HEK293 (cell line): ENCODE measurements around the gene PSORS1C2.

ENCODE experiments used
- CTCF ChIA-PET: fragments of 350-600 bp; formaldehyde crosslinking; extraction: SDS; loops from one replicate; lab custom pipeline; 2021; ENCODE audit warnings: antibody characterized with exemption; lab: Yijun Ruan, JAX
- POLR2A ChIA-PET: fragments of 300-600 bp; formaldehyde crosslinking; extraction: SDS; loops from one replicate; lab custom pipeline; 2020; ENCODE audit warnings: antibody characterized with exemption, inconsistent platforms; lab: Yijun Ruan, JAX
- H3K27ac ChIP-seq: fragments of 200-500 bp; sonication (Bioruptor generic); 2 replicates; pipeline ENCODE4 v1.5.1; 2014; ENCODE audit warnings: low read depth, low read length, control low read depth, inconsistent platforms; ENCODE audit errors: extremely low read depth
- H3K36me3 ChIP-seq, 2 experiments: fragments of 200-500 bp in 1 of 2; sonication (Bioruptor generic) in 1 of 2; 1 replicate in 1 of 2; 2 replicates in 1 of 2; pipeline ENCODE4 v1.5.1; 2014 to 2017; ENCODE audit warnings: inconsistent platforms in 2 of 2, low read length in 2 of 2; ENCODE audit not compliant: control insufficient read depth in 2 of 2, insufficient read depth in 1 of 2
- H3K4me1 ChIP-seq: fragments of 200-500 bp; sonication (Bioruptor generic); 2 replicates; pipeline ENCODE4 v1.5.1; 2014; ENCODE audit warnings: mild to moderate bottlenecking, low read length, inconsistent platforms; ENCODE audit not compliant: control insufficient read depth, insufficient read depth
- H3K4me3 ChIP-seq: 2 replicates; pipeline ENCODE4 v1.5.1; 2011; ENCODE audit warnings: low read depth, mild to moderate bottlenecking, control low read depth, low read length, moderate library complexity
- H3K9me3 ChIP-seq: fragments of 200-500 bp; sonication (Bioruptor generic); 2 replicates; pipeline ENCODE4 v1.5.1; 2014; ENCODE audit warnings: low read depth, low read length, inconsistent platforms; ENCODE audit not compliant: control insufficient read depth, insufficient read depth
- BCL11B ChIP-seq: fragments of 450-650 bp; formaldehyde crosslinking; IDR thresholded peaks from 2 replicates; pipeline ENCODE4 v1.5.1; 2016; ENCODE audit warnings: low read depth, missing biosample characterization, missing genetic modification characterization
- EGR2 ChIP-seq: fragments of 450-650 bp; formaldehyde crosslinking; IDR thresholded peaks from 2 replicates; pipeline ENCODE4 v1.5.1; 2016; ENCODE audit warnings: low read depth, missing biosample characterization, missing genetic modification characterization
- HOXC10 ChIP-seq: sonication (generic); formaldehyde crosslinking; IDR thresholded peaks from 2 replicates; pipeline ENCODE4 v1.8.1; 2023; ENCODE audit warnings: mild to moderate bottlenecking, missing genetic modification reagents
- KLF1 ChIP-seq: fragments of 450-650 bp; formaldehyde crosslinking; IDR thresholded peaks from 2 replicates; pipeline ENCODE4 v1.5.1; 2016; ENCODE audit warnings: missing biosample characterization, missing genetic modification characterization
- KLF17 ChIP-seq: fragments of 450-650 bp; formaldehyde crosslinking; IDR thresholded peaks from 2 replicates; pipeline ENCODE4 v1.5.1; 2016; ENCODE audit warnings: missing biosample characterization, missing genetic modification characterization
- KLF8 ChIP-seq: fragments of 450-650 bp; formaldehyde crosslinking; IDR thresholded peaks from 2 replicates; pipeline ENCODE4 v1.5.1; 2016; ENCODE audit warnings: missing biosample characterization, missing genetic modification characterization
- MEIS1 ChIP-seq: sonication (generic); formaldehyde crosslinking; IDR thresholded peaks from 2 replicates; pipeline ENCODE4 v1.8.1; 2022; ENCODE audit warnings: missing genetic modification reagents, mild to moderate bottlenecking, borderline replicate concordance
- MZF1 ChIP-seq: fragments of 450-650 bp; formaldehyde crosslinking; IDR thresholded peaks from 2 replicates; pipeline ENCODE4 v1.5.1; 2017; ENCODE audit warnings: missing biosample characterization, missing genetic modification characterization, borderline replicate concordance
- PATZ1 ChIP-seq: fragments of 450-650 bp; formaldehyde crosslinking; IDR thresholded peaks from 2 replicates; pipeline ENCODE4 v1.5.1; 2016; ENCODE audit warnings: missing biosample characterization, missing genetic modification characterization
- SP7 ChIP-seq: fragments of 450-650 bp; formaldehyde crosslinking; IDR thresholded peaks from 2 replicates; pipeline ENCODE4 v1.5.1; 2016; ENCODE audit warnings: missing biosample characterization, missing genetic modification characterization
- WT1 ChIP-seq: fragments of 450-650 bp; formaldehyde crosslinking; IDR thresholded peaks from 2 replicates; pipeline ENCODE4 v1.5.1; 2016; ENCODE audit warnings: missing biosample characterization, missing genetic modification characterization
- ZBTB17 ChIP-seq: fragments of 450-650 bp; formaldehyde crosslinking; IDR thresholded peaks from 2 replicates; pipeline ENCODE4 v1.5.1; 2016; ENCODE audit warnings: missing biosample characterization, missing genetic modification characterization
- ZBTB20 ChIP-seq: fragments of 450-650 bp; formaldehyde crosslinking; IDR thresholded peaks from 2 replicates; pipeline ENCODE4 v1.5.1; 2016; ENCODE audit warnings: missing biosample characterization, missing genetic modification characterization
- ZFHX2 ChIP-seq: fragments of 450-650 bp; formaldehyde crosslinking; conservative IDR thresholded peaks from 2 replicates; pipeline ENCODE4 v1.5.1; 2016; ENCODE audit warnings: missing biosample characterization, missing genetic modification characterization
- ZFP69B ChIP-seq: fragments of 450-650 bp; formaldehyde crosslinking; IDR thresholded peaks from 2 replicates; pipeline ENCODE4 v1.5.1; 2016; ENCODE audit warnings: missing biosample characterization, missing genetic modification characterization
- ZIC2 ChIP-seq: fragments of 450-650 bp; formaldehyde crosslinking; IDR thresholded peaks from 2 replicates; pipeline ENCODE4 v1.5.1; 2016; ENCODE audit warnings: missing biosample characterization, missing genetic modification characterization
- ZNF10 ChIP-seq: fragments of 450-650 bp; formaldehyde crosslinking; IDR thresholded peaks from 2 replicates; pipeline ENCODE4 v1.5.1; 2017; ENCODE audit warnings: missing biosample characterization, missing genetic modification characterization
- ZNF114 ChIP-seq: fragments of 450-650 bp; formaldehyde crosslinking; IDR thresholded peaks from 2 replicates; pipeline ENCODE4 v1.5.0; 2017; ENCODE audit warnings: missing biosample characterization, missing genetic modification characterization
- ZNF184 ChIP-seq: fragments of 450-650 bp; IDR thresholded peaks from 2 replicates; pipeline ENCODE4 v1.5.1; 2018; ENCODE audit warnings: missing biosample characterization, mild to moderate bottlenecking, missing genetic modification characterization
- ZNF2 ChIP-seq: fragments of 450-650 bp; formaldehyde crosslinking; IDR thresholded peaks from 2 replicates; pipeline ENCODE4 v1.5.1; 2016; ENCODE audit warnings: missing biosample characterization, missing genetic modification characterization
- ZNF266 ChIP-seq: fragments of 450-650 bp; formaldehyde crosslinking; IDR thresholded peaks from 2 replicates; pipeline ENCODE4 v1.5.1; 2016; ENCODE audit warnings: missing biosample characterization, missing genetic modification characterization, low read depth
- ZNF350 ChIP-seq: fragments of 450-650 bp; formaldehyde crosslinking; IDR thresholded peaks from 2 replicates; pipeline ENCODE4 v1.5.0; 2017; ENCODE audit warnings: missing biosample characterization, mild to moderate bottlenecking, missing genetic modification characterization
- ZNF366 ChIP-seq: fragments of 450-650 bp; formaldehyde crosslinking; conservative IDR thresholded peaks from 2 replicates; pipeline ENCODE4 v1.5.1; 2016; ENCODE audit warnings: missing biosample characterization, missing genetic modification characterization
- ZNF610 ChIP-seq: fragments of 450-650 bp; formaldehyde crosslinking; IDR thresholded peaks from 2 replicates; pipeline ENCODE4 v1.5.1; 2016; ENCODE audit warnings: missing biosample characterization, missing genetic modification characterization, borderline replicate concordance
- ZNF660 ChIP-seq: fragments of 450-650 bp; IDR thresholded peaks from 2 replicates; pipeline ENCODE4 v1.5.1; 2018; ENCODE audit warnings: missing biosample characterization, mild to moderate bottlenecking, missing genetic modification characterization
- ZNF76 ChIP-seq: fragments of 450-650 bp; formaldehyde crosslinking; IDR thresholded peaks from 2 replicates; pipeline ENCODE4; 2016; ENCODE audit warnings: low read depth, missing biosample characterization, missing genetic modification characterization, borderline replicate concordance
- ZSCAN23 ChIP-seq: fragments of 450-650 bp; formaldehyde crosslinking; IDR thresholded peaks from 2 replicates; pipeline ENCODE4 v1.5.1; 2016; ENCODE audit warnings: missing biosample characterization, missing genetic modification characterization
- ZSCAN5A ChIP-seq: fragments of 450-650 bp; formaldehyde crosslinking; IDR thresholded peaks from 2 replicates; pipeline ENCODE4 v1.5.1; 2016; ENCODE audit warnings: missing biosample characterization, missing genetic modification characterization
- TF ChIP-seq, protein P1 (sequence below): fragments of 450-650 bp; formaldehyde crosslinking; conservative IDR thresholded peaks from 2 replicates; pipeline ENCODE4 v1.5.1; 2016; ENCODE audit warnings: low read depth, missing biosample characterization, missing genetic modification characterization
- TF ChIP-seq, protein P2 (sequence below): fragments of 450-650 bp; formaldehyde crosslinking; IDR thresholded peaks from 2 replicates; pipeline ENCODE4 v1.5.1; 2017; ENCODE audit warnings: missing biosample characterization, missing genetic modification characterization

Gene PSORS1C2

GRCh38 chr6:31125162-31125561 is 13.7 kb downstream of the PSORS1C2 start:
- Histone ChIP-seq H3K27ac (no peak overlapping the region), H3K4me1 (peaks cover 10% of the 10 kb centered on the region), H3K4me3 (no peak overlapping the region), H3K9me3 (no peaks in the 10 kb centered on the region), H3K36me3 (no peaks in the 10 kb centered on the region)
- ChIA-PET POLR2A (no interaction called here), CTCF (interaction anchor here (0.6 to 11.3 kb wide), 9 partner anchors 9 to 1088 kb away, joined by 3 to 100 read pairs (median 10); partner anchors contain the start of genes C6orf15, PSORS1C1 and PSORS1C2)
- TF ChIP-seq HOXC10 (CRISPR knock-in tag), result no peak
- no peak for TF ChIP-seq ZBTB20
- TF ChIP-seq ZNF76 (tag by site-specific recombination), result no peak
- no peak for TF ChIP-seq ZSCAN23
- TF ChIP-seq ZBTB17 (tag by site-specific recombination), result 0 out of 2 replicates have a peak, but pooled peaks have one; percentile 11
- no peak for TF ChIP-seq MEIS1 (CRISPR knock-in tag)
- TF ChIP-seq EGR2 (tag by site-specific recombination), result peak; percentile 74
- TF ChIP-seq ZNF366 (tag by site-specific recombination), result peak; percentile 22; the same call in 1 of the 2 replicates
- no peak for TF ChIP-seq WT1
- TF ChIP-seq ZNF660 (tag by site-specific recombination), result no peak
- no peak for TF ChIP-seq KLF8
- TF ChIP-seq, protein P1, sequence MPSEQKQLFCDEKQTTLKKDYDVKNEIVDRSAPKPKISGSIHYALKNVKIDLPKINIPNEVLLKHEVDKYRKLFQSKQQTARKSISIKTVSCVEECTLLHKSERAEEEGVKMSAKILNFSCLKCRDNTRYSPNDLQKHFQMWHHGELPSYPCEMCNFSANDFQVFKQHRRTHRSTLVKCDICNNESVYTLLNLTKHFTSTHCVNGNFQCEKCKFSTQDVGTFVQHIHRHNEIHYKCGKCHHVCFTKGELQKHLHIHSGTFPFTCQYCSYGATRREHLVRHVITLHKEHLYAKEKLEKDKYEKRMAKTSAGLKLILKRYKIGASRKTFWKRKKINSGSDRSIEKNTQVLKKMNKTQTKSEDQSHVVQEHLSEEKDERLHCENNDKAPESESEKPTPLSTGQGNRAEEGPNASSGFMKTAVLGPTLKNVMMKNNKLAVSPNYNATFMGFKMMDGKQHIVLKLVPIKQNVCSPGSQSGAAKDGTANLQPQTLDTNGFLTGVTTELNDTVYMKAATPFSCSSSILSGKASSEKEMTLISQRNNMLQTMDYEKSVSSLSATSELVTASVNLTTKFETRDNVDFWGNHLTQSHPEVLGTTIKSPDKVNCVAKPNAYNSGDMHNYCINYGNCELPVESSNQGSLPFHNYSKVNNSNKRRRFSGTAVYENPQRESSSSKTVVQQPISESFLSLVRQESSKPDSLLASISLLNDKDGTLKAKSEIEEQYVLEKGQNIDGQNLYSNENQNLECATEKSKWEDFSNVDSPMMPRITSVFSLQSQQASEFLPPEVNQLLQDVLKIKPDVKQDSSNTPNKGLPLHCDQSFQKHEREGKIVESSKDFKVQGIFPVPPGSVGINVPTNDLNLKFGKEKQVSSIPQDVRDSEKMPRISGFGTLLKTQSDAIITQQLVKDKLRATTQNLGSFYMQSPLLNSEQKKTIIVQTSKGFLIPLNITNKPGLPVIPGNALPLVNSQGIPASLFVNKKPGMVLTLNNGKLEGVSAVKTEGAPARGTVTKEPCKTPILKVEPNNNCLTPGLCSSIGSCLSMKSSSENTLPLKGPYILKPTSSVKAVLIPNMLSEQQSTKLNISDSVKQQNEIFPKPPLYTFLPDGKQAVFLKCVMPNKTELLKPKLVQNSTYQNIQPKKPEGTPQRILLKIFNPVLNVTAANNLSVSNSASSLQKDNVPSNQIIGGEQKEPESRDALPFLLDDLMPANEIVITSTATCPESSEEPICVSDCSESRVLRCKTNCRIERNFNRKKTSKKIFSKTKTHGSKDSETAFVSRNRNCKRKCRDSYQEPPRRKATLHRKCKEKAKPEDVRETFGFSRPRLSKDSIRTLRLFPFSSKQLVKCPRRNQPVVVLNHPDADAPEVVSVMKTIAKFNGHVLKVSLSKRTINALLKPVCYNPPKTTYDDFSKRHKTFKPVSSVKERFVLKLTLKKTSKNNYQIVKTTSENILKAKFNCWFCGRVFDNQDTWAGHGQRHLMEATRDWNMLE (tag by site-specific recombination), result no peak
- no peak for TF ChIP-seq KLF1 (tag by site-specific recombination)
- TF ChIP-seq, protein P2, sequence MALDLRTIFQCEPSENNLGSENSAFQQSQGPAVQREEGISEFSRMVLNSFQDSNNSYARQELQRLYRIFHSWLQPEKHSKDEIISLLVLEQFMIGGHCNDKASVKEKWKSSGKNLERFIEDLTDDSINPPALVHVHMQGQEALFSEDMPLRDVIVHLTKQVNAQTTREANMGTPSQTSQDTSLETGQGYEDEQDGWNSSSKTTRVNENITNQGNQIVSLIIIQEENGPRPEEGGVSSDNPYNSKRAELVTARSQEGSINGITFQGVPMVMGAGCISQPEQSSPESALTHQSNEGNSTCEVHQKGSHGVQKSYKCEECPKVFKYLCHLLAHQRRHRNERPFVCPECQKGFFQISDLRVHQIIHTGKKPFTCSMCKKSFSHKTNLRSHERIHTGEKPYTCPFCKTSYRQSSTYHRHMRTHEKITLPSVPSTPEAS (tag by site-specific recombination), result no peak
- TF ChIP-seq ZIC2 (tag by site-specific recombination), result peak; percentile 64
- TF ChIP-seq ZNF350 (tag by site-specific recombination), result no peak
- TF ChIP-seq ZNF10, result peak; percentile 57; the same call in 1 of the 2 replicates
- no peak for TF ChIP-seq ZFP69B (tag by site-specific recombination)
- TF ChIP-seq ZNF610 (tag by site-specific recombination), result no peak
- peak; percentile 78 for TF ChIP-seq ZFHX2 (tag by site-specific recombination)
- no peak for TF ChIP-seq MZF1 (tag by site-specific recombination)
- TF ChIP-seq PATZ1 (tag by site-specific recombination), result 0 out of 2 replicates have a peak, but pooled peaks have one; percentile 10
- TF ChIP-seq KLF17 (tag by site-specific recombination), result no peak
- TF ChIP-seq ZNF114 (tag by site-specific recombination), result no peak
- TF ChIP-seq ZNF266, result no peak
- TF ChIP-seq ZSCAN5A (tag by site-specific recombination), result no peak
- no peak for TF ChIP-seq BCL11B (tag by site-specific recombination)
- TF ChIP-seq ZNF184 (tag by site-specific recombination), result no peak
- TF ChIP-seq ZNF2 (tag by site-specific recombination), result no peak
- 0 out of 2 replicates have a peak, but pooled peaks have one; percentile 14 for TF ChIP-seq SP7 (tag by site-specific recombination)
